Loucy (cell line): ENCODE measurements around the gene LRRC23.

Experiments used
- CTCF ChIP-seq: fragments of 200-600 bp; sonication (generic); conservative IDR thresholded peaks from 2 replicates; pipeline ENCODE4 v1.5.1; 2014; ENCODE audit warnings: mild to moderate bottlenecking, antibody characterized with exemption, low read length
- EZH2phosphoT487 ChIP-seq: fragments of 200-600 bp; IDR thresholded peaks from 2 replicates; pipeline ENCODE4 v1.6.1; 2018; ENCODE audit warnings: antibody characterized with exemption, mild to moderate bottlenecking, moderate library complexity, borderline replicate concordance

- no peak for TF ChIP-seq CTCF
- no peak for TF ChIP-seq EZH2phosphoT487
Observed at GRCh38 chr12:6935371-6936193, 31.0 kb downstream of the LRRC23 start.
